Liver (tissue), 9 donors: ENCODE data around the gene RBM27. TPM values are rescaled to one million over a fixed set of nuclear protein-coding genes. Genes with fewer than 3 reads are reported as not detected.

Source experiments
- DNase-seq: peaks from one replicate; pipeline ENCODE4 v3.0.0-alpha.2; 2017; ENCODE audit warnings: low spot score
- H3K27ac ChIP-seq, 2 donors: one replicate each; pipeline ENCODE4 v1.7.0; 2013; ENCODE audit warnings: inconsistent platforms in 2 of 2, low read length in 2 of 2, control low read depth in 1 of 2, low read depth in 1 of 2, mild to moderate bottlenecking in 1 of 2
- H3K27me3 ChIP-seq, 4 donors: one replicate each; pipeline versions ENCODE4 v1.6.1 to v1.7.0; 2013; ENCODE audit warnings: low read length in 3 of 4, inconsistent platforms in 1 of 4, mild to moderate bottlenecking in 1 of 4, moderate library complexity in 1 of 4; ENCODE audit not compliant: control insufficient read depth in 4 of 4, insufficient read depth in 4 of 4
- H3K36me3 ChIP-seq, 4 donors: one replicate each; pipeline versions ENCODE4 v1.6.1 to v1.7.0; 2013; ENCODE audit warnings: low read length in 3 of 4, mild to moderate bottlenecking in 3 of 4, low read depth in 1 of 4, moderate library complexity in 1 of 4; ENCODE audit not compliant: control insufficient read depth in 4 of 4, insufficient read depth in 3 of 4
- H3K4me1 ChIP-seq, 4 donors: one replicate each; pipeline versions ENCODE4 v1.6.1 to v1.7.0; 2013; ENCODE audit warnings: low read length in 3 of 4, mild to moderate bottlenecking in 3 of 4, moderate library complexity in 1 of 4; ENCODE audit not compliant: control insufficient read depth in 4 of 4, insufficient read depth in 4 of 4
- H3K4me3 ChIP-seq, 3 donors: one replicate each; pipeline versions ENCODE4 v1.6.1 to v1.7.0; 2013; ENCODE audit warnings: low read length in 3 of 3, control low read depth in 1 of 3, low read depth in 1 of 3, mild to moderate bottlenecking in 1 of 3
- H3K9ac ChIP-seq, 2 donors: one replicate each; pipeline ENCODE4 v1.7.0; 2013; ENCODE audit warnings: low read length in 2 of 2, mild to moderate bottlenecking in 2 of 2, moderate library complexity in 2 of 2, control low read depth in 1 of 2, low read depth in 1 of 2
- H3K9me3 ChIP-seq, 4 donors: one replicate each; pipeline versions ENCODE4 v1.6.1 to v1.7.0; 2013; ENCODE audit warnings: low read length in 3 of 4; ENCODE audit not compliant: control insufficient read depth in 4 of 4
- ATF3 ChIP-seq: IDR thresholded peaks from 2 replicates; pipeline ENCODE4 v1.6.1; 2016; ENCODE audit warnings: antibody characterized with exemption
- CTCF ChIP-seq: fragments of 150-350 bp; IDR thresholded peaks from 2 replicates; pipeline ENCODE4 v1.5.1; 2017; ENCODE audit warnings: improper control_type of control experiment, low read depth, low read length; ENCODE audit not compliant: missing input control
- EGR1 ChIP-seq, 2 donors: IDR thresholded peaks; 2 replicates each; pipeline ENCODE4 v1.6.1; 2016 to 2018; ENCODE audit warnings: antibody characterized with exemption in 2 of 2, low read depth in 2 of 2
- FOXA1 ChIP-seq: IDR thresholded peaks from 2 replicates; pipeline ENCODE4 v1.6.1; 2016; ENCODE audit warnings: antibody characterized with exemption
- FOXA2 ChIP-seq: IDR thresholded peaks from 2 replicates; pipeline ENCODE4 v1.6.1; 2016; ENCODE audit warnings: antibody characterized with exemption
- GABPA ChIP-seq, 2 donors: IDR thresholded peaks in 1 of 2; conservative IDR thresholded peaks in 1 of 2; 2 replicates each; pipeline ENCODE4 v1.6.1; 2016; ENCODE audit warnings: antibody characterized with exemption in 2 of 2, mild to moderate bottlenecking in 1 of 2, moderate library complexity in 1 of 2
- HNF4A ChIP-seq, 2 donors: conservative IDR thresholded peaks; 2 replicates each; pipeline ENCODE4 v1.6.1; 2016; ENCODE audit warnings: antibody characterized with exemption in 2 of 2, mild to moderate bottlenecking in 2 of 2
- HNF4G ChIP-seq: IDR thresholded peaks from 2 replicates; pipeline ENCODE4 v1.6.1; 2016; ENCODE audit warnings: antibody characterized with exemption
- JUND ChIP-seq, 2 donors: IDR thresholded peaks; 2 replicates each; pipeline ENCODE4 v1.6.1; 2016; ENCODE audit warnings: antibody characterized with exemption in 2 of 2
- MAX ChIP-seq: IDR thresholded peaks from 2 replicates; pipeline ENCODE4 v1.6.1; 2016; ENCODE audit warnings: antibody characterized with exemption
- NR2F2 ChIP-seq: IDR thresholded peaks from 2 replicates; pipeline ENCODE4 v1.6.1; 2016; ENCODE audit warnings: antibody characterized with exemption
- RAD21 ChIP-seq, 2 donors: IDR thresholded peaks; 2 replicates each; pipeline ENCODE4 v1.6.1; 2016; ENCODE audit warnings: antibody characterized with exemption in 2 of 2, mild to moderate bottlenecking in 2 of 2
- REST ChIP-seq: IDR thresholded peaks from 2 replicates; pipeline ENCODE4 v1.6.1; 2016; ENCODE audit warnings: antibody characterized with exemption, mild to moderate bottlenecking
- RXRA ChIP-seq, 2 donors: IDR thresholded peaks; 2 replicates each; pipeline ENCODE4 v1.6.1; 2017 to 2018; ENCODE audit warnings: antibody characterized with exemption in 2 of 2, mild to moderate bottlenecking in 1 of 2
- SP1 ChIP-seq: IDR thresholded peaks from 2 replicates; pipeline ENCODE4 v1.6.1; 2018; ENCODE audit warnings: antibody characterized with exemption, mild to moderate bottlenecking
- TAF1 ChIP-seq: conservative IDR thresholded peaks from 2 replicates; pipeline ENCODE4 v1.6.1; 2016; ENCODE audit warnings: antibody characterized with exemption, mild to moderate bottlenecking
- YY1 ChIP-seq: IDR thresholded peaks from 2 replicates; pipeline ENCODE4 v1.6.1; 2016; ENCODE audit warnings: antibody characterized with exemption, mild to moderate bottlenecking
- ZBTB33 ChIP-seq: IDR thresholded peaks from 2 replicates; pipeline ENCODE4 v1.6.1; 2016; ENCODE audit warnings: antibody characterized with exemption
- polyA plus RNA-seq, 2 donors: library from polyadenylated mRNA; stranded (reverse) in 1 of 2; unstranded in 1 of 2; fragments of 200-250 nt in 1 of 2; fragments of >200 nt in 1 of 2; fragmentation: Nextera tagmentation in 1 of 2; extraction: Ambion mirVana in 1 of 2; gene quantifications; one replicate each; pipeline versions ENCODE4 v1.2.1 to v1.2.3, GENCODE V29; 2013 to 2015
- total RNA-seq, 2 donors: library from RNA; depleted of rRNA; stranded (reverse); fragments of >200 nt; gene quantifications; one replicate each; pipeline ENCODE4 v1.2.3, GENCODE V29; 2014
- donor health status: healthy.
- donor health status: healthy.
- donor health status: healthy.
- donor health status: healthy.
- donor health status: healthy.

The RBM27 gene
- total and polyA plus RNA-seq, 4 donors: 2.7 to 16.7 (median 9.7) TPM

GRCh38 chr5:146158255-146158654 is 45.1 kb upstream of the RBM27 start:
- DNase-seq: no peak
- TF ChIP-seq RAD21 (IDR thresholded peaks at IDR 0.05): no peak
- no peak for TF ChIP-seq MAX
- TF ChIP-seq NR2F2: no peak
- TF ChIP-seq HNF4A (conservative IDR thresholded peaks at IDR 0.05): no peak
- no peak for TF ChIP-seq FOXA1
- no peak for TF ChIP-seq GABPA (IDR thresholded peaks at IDR 0.05 in 1 of 2, conservative IDR thresholded peaks at IDR 0.05 in 1 of 2)
- TF ChIP-seq CTCF: no peak
- no peak for TF ChIP-seq YY1
- no peak for TF ChIP-seq FOXA2
- no peak for TF ChIP-seq HNF4G
- TF ChIP-seq SP1: no peak
- TF ChIP-seq REST: no peak
- TF ChIP-seq RXRA (IDR thresholded peaks at IDR 0.05): no peak
- no peak for TF ChIP-seq ZBTB33
- no peak for TF ChIP-seq TAF1
- no peak for TF ChIP-seq ATF3
- no peak for TF ChIP-seq JUND (IDR thresholded peaks at IDR 0.05)
- no peak for TF ChIP-seq EGR1 (IDR thresholded peaks at IDR 0.05; ENCODE audit: low read depth in 2 of 2)
- Histone ChIP-seq H3K36me3 (peaks cover 14 to 64% (median 42%) of the 10 kb centered on the region in 4 donors), H3K9ac (no peak overlapping the region), H3K4me3 (no peak overlapping the region), H3K9me3 (no peaks in the 10 kb centered on the region), H3K27me3 (no peaks in the 10 kb centered on the region), H3K27ac (no peak overlapping the region), H3K4me1 (no peaks in the 10 kb centered on the region)
